Myocyte (in vitro differentiated cells): ENCODE results near the gene NEURL1. TPM values are rescaled to one million over a fixed set of nuclear protein-coding genes. Genes with fewer than 3 reads are reported as not detected.

ENCODE experiments used
- DNase-seq: peaks from one replicate; pipeline ENCODE4 v3.0.0-alpha.2; 2012; ENCODE audit warnings: low read depth
- total RNA-seq: library from RNA; depleted of rRNA; stranded (reverse); fragments of >200 nt; gene quantifications from 2 replicates; pipeline ENCODE4 v1.2.3, GENCODE V29; 2014

The NEURL1 gene
- total RNA-seq, 1 donor from 2014 or later = 12.1 TPM

DNA sequence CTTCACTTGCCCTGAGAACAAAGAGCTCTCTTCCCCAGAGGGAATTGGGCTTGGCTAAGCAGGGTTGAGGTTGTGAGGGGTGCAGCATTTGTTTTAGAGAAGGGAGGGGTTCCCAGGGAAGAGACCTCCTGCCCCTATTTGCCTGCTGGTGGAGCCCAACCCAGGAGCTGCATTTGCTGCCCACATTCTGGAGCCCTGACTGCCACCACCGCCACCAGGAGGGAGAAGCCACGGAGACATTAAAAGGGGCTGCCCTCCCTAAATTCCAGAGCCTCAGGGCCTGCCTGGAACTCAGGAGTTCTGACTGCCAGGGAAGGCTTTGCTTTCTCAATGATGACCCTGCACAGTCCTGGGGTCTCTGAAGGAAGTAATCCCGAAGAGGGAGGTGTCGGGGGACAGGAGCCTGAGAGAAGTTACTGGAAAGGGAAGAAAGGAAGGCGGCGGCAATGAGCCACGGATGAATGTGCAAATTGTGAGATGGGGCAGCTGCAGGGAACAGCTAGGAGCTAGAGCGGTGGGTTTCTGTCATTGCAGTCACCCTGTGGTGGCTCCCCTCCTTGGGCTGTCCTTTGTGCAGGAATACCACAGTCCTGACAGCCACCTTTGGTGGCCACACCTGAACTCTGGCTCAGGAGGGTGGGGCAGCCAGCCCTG is 51.3 kb downstream of the NEURL1 start:
- DNase-seq = no peak

DNA sequence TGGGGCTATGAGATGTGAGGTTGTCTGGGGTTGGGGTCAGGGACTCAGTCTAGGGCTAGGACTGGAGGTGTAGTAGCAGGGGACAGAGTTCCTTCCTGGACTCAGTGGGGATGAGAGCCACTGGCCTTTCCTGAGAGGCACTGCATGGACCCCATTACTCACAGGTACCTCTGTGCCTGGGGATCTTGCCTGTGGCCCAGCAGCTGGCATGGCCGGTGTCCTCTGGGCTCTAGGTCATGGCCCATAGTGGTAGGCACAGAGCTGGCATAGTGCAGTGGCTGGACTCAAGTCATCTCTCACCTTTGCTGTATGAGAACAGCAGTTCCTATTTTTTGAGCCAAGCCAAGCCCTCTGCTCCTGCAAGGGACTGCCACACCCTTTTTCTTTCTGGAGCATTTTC is 51.9 kb downstream of the NEURL1 start:
- DNase-seq = no peak

DNA sequence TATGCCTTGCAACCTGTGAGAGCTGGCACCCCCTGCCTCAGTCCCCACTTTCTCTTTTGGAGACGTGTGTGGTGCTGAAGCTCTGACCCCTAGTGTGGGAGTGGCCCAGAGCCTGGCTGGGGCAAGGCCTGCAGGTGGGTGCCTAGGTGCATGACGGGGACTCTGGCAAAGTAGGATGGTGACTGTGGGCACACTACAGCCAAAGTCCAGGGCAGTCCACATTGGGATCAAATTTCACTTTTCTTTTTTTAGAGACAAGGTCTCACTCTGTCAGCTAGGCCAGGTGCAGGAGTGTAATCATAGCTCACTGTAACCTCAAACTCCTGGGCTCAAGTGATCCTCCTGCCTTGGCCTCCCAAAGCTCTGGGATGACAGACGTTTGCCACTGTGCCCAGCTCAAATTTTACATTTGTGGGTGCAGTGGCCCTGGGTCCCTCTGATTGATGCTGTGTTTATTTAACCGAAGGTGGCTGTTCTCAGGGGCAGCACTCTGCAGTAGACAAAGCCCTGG is 52.3 kb downstream of the NEURL1 start:
- peak; percentile 39 for DNase-seq

DNA sequence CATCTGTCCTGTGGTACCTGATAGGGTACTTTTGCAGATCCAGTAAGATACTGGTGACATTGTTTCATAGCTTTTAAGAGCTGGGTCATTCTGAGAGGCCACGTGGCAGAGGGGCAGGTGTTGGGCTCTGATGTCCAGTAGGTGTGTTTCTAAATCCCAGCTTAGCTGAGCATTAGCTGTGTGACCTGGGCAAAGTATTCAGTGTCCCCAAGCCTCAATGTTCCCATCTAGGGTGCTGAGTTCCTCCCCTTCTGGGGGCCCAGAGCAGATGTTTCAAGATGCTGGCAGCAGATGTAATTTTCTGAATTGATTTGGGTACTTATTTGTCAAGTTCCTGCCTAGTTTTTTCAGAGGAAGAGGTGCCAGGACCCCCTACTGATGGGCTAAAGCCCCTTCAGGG is 52.9 kb downstream of the NEURL1 start:
- no peak for DNase-seq

DNA sequence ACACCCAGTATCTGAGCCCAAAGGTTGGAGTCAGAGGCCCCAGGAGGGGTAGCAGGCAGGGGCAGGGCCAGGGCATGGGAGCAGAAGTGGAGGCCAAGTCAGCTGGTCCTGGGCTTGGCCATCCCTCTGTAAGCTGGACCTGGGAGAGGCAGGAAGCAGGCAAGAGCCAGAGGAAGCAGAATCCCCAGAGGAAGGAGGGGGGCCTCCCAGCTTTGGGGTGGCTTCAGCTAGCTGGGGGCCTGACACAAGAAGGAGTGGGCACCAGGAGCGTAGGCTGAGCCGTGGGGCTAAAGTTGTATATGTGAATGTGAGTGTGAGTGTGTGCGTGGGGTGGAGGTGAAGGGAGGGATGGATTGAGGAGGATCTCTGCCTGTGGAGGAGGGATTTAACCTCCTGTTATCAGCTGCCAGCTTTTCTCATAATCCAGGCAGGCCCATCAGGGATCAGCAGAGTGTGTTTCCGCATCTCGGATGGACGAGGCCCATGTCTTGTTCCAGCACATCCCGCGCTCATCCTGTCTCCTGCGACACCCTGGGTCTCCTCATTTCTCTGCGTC is 54.0 kb downstream of the NEURL1 start:
- no peak for DNase-seq

DNA sequence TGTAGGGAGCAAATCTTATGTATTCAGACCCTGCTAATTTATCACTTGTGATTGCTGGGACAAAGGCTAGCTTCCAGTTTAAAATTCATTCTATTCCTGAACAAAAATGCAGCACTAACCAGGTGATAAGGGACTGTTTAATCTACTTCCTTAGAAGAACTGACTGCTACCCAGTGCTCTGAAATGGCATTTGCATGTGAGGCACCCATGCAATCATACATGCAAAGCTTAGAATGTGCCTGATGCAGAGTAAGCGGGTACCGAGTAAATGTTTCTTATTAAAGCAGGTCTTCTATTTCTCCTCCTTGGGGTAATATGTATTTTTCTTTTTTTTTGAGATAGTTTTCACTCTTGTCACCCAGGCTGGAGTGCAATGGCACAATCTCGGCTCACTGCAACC is 54.5 kb downstream of the NEURL1 start:
- no peak for DNase-seq

DNA sequence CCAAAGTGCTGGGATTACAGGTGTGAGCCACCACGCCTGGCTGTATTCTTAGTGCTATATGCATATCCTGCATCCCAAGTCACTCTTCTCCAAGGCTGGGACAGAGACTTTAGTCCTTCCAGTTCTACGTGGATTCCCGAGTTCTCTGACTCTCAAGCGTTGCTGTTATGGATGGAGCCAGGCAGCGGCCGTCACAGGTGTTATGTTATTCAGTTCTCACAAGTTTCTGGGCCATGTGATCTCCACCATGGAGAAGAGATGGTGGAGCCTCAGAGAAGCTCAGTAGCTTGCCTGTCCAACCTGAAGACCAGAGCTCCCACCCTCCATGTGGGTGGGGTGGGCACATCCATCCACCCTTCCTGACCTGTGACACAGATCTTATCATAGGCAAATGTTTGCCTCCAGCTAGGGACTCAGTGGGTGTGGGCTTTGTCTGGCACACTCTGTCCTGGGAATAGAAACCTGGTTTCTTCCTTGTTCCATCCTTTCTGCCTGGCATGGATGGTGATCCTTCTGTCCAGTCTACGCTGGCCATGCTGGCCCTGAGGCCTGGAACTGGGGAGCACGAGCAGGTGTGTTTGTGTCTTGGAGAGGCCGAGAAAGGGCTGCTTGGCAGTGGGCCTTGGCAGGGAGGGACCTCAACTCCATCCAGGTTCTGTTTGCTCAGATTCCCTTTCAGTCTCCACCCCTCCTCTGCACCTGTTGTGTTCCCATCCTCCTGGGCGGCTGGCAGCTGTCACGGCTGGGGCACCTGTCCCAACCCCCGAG is 55.3 kb downstream of the NEURL1 start:
- peak; percentile 72 for DNase-seq

DNA sequence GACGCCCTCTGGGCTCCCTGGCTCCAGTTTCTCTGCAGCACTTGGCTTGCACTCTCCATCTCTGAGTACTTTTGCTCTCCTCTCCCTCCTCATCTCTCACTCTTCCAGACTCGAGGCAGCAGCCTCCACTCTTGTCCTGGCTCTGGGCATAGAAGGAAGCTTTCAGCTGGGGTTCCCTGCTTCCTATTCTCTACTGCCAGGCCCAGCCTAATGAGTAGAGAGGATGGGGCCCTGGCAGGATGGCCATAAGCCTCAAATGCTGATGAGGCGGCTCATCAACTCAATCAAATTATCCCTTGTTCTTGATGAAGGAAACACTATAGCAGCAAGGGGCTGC is 55.8 kb downstream of the NEURL1 start:
- DNase-seq = no peak

DNA sequence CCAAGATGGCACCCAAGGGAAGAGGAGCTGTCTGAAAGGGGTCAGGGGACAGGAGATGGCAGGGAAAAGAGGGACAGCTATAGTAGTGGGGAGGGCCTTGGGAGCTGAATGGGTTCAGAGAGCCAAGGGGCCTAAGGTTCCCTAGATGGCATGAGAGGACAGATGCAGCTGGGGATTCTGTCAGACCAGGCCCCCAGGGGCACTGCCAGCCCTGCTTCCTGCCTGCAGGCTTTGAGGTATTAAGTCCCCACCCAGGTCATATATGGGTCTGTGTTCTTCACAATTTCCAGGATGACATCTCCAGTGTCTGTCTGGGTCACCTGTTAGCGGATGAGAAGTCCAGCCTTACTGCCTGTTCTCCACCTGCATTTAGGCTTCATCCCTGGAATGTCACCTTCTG is 56.7 kb downstream of the NEURL1 start:
- no peak for DNase-seq

DNA sequence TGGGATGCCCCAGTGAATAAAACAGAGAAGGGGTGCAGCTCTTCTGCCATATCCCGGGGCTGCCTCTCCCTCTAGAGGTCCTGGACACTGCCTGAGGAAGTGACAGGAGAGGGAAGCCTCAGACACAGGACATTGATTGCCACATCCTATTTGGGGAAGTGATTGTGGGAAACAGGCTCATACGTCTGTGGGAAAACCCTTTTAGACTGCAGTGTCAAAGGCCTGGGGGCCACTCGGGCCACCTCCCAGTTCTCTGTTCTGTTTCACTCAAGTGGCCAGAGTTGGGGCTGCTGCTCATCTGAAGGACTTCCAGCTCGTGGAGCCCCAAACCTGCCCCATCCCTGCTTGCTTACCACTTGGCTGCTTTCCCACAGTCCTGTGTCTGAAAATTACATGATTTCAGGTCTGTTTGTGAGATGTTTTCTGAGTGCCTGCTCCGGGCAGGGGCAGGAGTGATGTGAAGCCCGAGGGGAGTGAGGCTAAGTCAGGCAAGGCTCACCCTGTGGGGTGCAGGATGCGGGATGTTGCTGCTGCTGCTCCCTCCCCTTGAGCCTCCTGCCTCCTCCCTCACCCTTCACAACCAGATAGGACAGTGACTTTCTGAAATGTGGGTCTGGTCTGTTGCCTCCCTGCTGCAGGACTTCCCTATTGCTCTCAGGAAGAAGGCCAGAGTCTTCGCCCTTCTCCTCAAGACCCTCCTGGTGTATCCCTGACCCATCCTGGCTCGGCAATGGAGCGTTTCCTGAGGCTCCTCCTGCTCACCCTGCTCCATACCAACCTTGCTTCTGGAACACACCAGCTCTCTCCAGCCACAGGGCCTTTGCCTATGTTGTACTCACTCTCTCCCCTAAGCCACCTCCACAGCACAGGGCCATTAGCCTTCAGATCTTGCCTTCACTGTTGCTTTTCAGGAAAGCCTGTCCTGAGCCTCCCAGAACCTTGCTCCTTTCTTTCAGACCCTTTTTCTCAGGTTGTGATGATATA is 58.4 kb downstream of the NEURL1 start:
- no peak for DNase-seq

DNA sequence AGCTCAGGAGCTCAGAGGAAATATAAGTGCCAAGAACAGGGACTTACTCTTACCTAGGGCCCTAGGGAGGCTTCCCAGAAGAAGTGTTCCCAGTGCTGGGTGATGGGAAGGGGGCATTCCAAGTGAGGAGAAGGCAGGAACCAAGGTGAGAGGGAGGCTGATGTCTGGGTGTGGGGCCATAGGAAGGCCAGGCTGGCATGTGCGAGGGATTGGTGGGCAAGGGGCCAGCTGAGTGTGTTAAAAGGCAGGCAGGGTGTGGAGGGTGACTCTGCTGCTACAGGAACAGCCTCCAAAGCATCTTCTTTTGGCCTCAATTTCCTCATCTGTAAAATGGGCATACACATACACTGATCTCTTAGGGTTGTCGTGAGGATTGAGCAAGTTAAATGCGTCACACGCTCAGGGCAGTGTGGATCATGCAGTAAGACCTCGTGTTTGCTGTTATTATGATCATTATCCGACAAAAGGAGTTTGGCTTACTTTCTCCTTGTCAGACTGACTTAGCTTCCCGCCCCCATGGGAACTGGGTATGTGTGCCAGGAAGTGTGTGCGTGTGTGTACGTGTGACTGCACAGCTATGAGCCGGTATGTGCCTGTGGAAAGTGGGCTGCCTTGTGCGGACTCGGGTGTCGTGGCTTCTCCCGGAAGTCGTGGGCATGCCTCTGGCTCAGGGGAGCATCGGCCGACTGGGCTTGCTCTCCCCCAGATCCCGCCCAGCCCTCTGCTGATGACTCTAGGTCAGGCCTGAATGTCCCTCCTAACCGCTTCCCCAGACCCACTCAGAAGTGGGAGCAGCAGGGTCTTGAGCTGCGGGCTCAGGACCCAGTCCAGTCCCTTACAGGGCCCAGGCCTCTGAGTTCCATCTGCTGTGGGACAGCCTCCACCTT is 59.6 kb downstream of the NEURL1 start:
- no peak for DNase-seq

DNA sequence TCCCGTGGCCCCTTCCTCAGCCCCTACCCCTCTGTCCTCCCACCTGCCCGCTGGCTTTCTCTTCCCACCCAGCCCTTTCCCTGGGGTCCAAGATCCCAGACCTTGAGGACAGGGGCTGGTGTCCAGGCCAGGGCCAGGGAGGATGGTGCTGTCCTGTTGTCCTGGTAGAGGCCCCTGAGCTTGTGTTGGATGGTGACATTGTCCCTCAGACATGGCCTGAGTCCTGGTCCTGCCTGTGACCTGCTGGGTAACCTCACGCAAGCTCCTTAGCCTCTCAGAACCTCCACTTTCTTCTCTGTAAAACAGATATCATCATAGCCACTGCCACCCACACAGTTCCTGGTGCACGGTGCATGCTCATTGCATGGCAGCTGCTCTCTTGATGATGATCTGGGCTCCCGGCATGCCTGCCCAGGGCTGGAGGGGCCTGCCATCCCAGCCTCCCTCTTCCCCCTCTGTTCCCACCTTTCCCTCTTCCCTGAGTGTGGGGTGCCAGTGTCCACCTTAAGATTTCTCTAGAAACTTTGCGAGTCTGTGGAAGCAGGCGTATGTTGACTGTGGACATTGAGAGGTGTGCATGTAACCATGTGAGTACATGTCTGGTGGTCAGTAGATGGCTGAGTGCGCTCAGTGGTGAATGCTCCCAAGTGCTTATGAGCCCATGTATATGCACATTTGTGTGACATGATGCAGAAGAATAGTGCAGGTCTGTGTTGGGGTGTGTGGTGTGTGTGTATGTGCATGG is 60.4 kb downstream of the NEURL1 start:
- DNase-seq = no peak

DNA sequence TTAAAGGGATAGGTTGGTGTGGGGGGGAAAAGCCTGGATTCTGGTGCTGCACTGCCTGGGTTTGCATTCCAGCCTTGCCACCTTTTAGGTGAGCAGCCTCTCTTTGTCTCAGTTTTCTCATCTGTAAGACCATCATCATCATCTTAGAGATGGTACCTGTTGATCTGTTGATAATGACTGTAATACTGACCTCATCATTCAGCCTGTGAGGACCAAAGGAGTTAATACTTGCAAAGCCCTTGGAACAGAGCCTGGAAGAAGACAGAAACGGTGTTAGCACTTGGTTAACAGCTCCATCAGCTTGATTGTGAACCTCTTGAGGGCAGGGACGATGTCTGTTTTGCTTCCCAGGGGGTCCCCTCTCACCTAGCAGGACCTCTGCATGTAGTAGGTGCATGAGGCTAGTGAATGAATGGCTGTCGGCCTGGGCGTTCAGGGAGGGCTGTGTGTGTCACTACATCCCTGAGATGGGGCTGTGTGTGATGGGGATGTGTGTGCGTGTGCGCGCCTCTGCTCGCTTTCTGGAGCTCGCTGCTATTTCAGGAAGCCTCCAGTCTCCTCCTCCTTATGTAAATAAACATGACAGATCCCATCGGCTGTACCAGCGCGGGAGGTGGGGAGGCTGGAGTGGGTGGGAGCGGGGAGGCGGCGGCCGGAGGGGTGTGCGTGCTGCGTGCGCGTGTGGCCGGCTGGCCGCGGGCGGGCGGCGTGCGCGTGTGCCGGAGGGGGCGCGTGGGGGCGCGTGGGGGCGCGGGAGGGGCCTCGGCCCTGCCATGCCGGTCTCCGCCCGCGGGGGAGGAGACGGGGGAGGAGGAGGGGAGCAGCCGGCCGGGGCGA is 61.2 kb downstream of the NEURL1 start:
- peak; percentile 70 for DNase-seq

DNA sequence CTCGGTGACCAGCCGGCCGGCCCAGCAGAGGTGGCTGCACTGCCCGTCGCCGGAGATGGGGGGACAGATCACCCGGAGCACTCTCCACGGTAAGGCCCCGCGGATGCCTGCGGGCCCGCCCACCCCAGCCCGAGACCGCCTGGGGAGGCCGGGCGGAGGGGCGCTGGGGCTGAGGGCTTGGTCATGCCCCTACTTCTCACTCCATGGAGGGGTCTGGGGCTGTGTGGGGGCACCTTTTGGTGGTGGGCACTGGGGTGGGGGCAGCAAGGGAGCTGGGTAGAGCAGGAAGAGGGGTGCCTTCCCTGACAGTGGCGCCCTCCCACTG is 61.8 kb downstream of the NEURL1 start:
- no peak for DNase-seq

DNA sequence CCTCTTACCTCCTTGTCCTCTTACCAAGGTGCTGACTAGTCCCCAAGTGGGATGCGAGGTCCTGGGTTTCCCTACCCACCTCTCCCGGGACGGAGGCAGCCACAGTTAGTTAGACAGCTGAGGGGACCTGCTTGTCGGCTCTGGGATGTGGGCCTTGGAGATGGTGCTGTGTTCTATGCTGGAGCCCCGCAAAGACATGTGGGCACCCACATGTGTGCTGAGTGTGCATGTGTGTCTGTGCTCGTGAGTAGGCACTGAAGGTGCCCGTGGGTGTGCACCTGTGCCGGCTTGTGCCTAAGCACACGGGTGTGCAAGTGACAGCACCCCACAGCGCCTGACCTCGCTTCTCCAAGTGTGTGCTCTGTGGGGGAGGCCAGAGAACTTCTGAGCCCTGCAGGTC is 62.2 kb downstream of the NEURL1 start:
- no peak for DNase-seq

DNA sequence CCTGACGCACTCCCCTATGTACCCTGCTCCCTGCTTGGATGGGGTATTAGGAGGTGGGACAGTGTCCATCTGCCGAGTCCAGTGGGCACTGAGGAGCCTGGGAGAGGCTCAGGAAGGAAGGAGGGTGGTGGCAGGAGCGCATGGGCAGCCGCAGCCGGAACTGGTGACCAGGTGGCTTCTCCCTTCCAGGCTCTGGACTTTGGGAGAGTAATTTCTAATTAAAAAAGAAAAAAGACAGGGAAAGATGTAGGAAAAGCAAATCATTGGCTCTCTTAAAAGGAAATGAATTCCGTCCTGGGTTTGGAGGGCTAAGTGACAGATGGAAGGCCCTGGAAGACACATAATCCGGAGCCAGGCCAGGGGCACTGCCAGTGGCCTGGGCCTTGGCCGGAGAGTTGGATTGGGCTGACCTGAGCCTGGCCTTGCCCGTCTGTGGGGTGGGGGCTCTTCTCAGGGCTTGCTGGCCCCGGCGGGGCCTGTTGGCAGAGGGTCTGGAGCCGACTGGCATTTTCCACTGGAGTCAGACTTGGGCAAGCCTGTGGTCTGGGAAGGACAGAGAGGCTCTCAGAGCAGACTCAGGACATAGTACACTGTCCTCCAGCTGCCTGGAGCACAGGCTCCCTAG is 63.0 kb downstream of the NEURL1 start:
- DNase-seq = no peak

DNA sequence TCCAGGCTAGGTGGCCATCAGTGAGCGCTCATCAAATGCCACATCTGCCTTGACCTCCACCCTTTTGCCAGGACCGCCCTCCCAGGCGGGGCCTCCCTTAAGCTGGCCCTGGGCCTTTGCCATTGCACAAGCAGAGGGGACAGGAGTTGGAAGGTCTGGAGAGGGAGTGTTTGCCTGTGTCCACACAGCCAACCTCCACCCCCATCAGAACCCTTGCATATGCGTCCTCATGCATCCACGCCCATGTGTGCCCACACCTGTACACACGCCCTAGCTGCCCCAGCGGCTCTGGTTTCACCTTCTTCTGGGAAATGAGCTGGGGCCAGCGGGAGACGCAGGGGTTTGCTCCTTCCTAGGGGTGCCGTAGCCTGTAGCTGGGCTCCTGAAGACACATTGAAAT is 64.0 kb downstream of the NEURL1 start:
- no peak for DNase-seq

DNA sequence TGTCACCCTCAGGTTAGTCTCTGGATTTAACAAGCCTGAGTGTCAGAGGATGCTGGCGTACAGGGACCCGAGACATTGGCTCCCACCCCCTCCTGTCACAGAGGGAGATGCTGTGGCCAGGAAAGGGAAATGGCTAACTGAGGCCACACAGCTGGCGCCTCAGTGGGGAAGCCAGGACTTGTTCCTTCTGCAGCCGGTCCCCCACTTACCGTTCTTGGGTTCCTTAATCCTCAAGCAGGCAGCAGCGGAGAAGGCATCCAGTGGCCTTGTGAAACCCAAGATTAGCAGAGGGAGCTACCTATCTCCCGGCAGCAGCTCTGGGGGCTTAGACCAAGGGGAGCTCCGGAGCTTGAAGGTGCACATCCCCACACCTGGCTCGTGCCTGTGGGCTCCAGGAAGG is 65.4 kb downstream of the NEURL1 start:
- no peak for DNase-seq

DNA sequence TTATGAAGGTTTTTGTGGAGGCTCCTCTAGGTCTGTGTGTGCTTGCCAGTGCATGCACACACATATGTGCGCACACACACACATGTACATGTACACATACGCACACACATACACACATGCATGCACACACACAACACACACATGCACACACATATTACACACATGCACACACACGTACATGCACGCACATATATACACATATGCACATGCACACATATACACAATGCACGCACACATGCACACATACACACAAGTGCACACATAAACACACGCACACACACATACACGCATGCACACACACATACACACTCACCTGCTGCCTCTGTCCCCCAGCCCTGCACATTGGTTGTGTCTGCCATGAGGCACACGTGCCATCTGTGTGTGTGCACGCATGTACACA is 66.3 kb downstream of the NEURL1 start:
- DNase-seq = no peak
